Lower lobe of right lung (tissue), 2 donors: ENCODE measurements around the gene TSTD1. TPM values are rescaled to one million over a fixed set of nuclear protein-coding genes. Genes with fewer than 3 reads are reported as not detected.

Experiments used
- ATAC-seq, 2 donors: fragments of 200-7000 bp; cut with Tn5 transposase; one replicate each; pipeline ENCODE4 v1.9.1; 2020 to 2022; ENCODE audit warnings: mild to moderate bottlenecking in 2 of 2, moderate library complexity in 2 of 2
- DNase-seq: peaks from one replicate; pipeline ENCODE4 v3.0.0-alpha.2; 2020
- H3K27ac ChIP-seq: fragments of 200-600 bp; one replicate; pipeline ENCODE4 v1.8.0; 2022
- H3K27me3 ChIP-seq: fragments of 200-600 bp; one replicate; pipeline ENCODE4 v1.8.0; 2022; ENCODE audit warnings: low read depth
- H3K36me3 ChIP-seq: fragments of 200-600 bp; one replicate; pipeline ENCODE4 v1.8.0; 2022; ENCODE audit warnings: mild to moderate bottlenecking
- H3K4me1 ChIP-seq: fragments of 200-600 bp; one replicate; pipeline ENCODE4 v1.8.0; 2022
- H3K4me3 ChIP-seq: fragments of 200-600 bp; one replicate; pipeline ENCODE4 v1.8.0; 2022; ENCODE audit warnings: mild to moderate bottlenecking
- H3K9me3 ChIP-seq: fragments of 200-600 bp; one replicate; pipeline ENCODE4 v1.8.0; 2022
- CTCF ChIP-seq: fragments of 200-600 bp; IDR thresholded peaks from one replicate; pipeline ENCODE4 v1.8.0; 2022; ENCODE audit warnings: antibody characterized with exemption, mild to moderate bottlenecking
- intact Hi-C: fragments of 100-400 bp; cut with DNase I; formaldehyde crosslinking; loops from one replicate; pipeline ENCODE4 v1.11.0; 2022
- total RNA-seq: library from RNA; stranded (reverse); fragmentation: NEBNext Ultra II Directional; extraction: Animal tissue kit (Norgen Biotek cat#: 25700); gene quantifications from one replicate; pipeline ENCODE4 v1.2.1, GENCODE V29; 2021
- donor health status: DM: no; HTN: yes; CAD: no; lungs with severe emphysema.

The TSTD1 gene
- total RNA-seq, 1 donor from 2014 or later = 63.2 TPM

- no peak for ATAC-seq
- Histone ChIP-seq H3K4me1 (peaks cover 6% of the 10 kb centered on the region), H3K27ac (no peak overlapping the region), H3K9me3 (no peaks in the 10 kb centered on the region), H3K27me3 (no peaks in the 10 kb centered on the region), H3K36me3 (peaks cover 10% of the 10 kb centered on the region), H3K4me3 (no peak overlapping the region)
- no peak for DNase-seq
- intact Hi-C loops = no loop called here
- no peak for TF ChIP-seq CTCF
These were observed 38.7 kb upstream of the TSTD1 start for GRCh38 chr1:161077426-161077825.

GRCh38 chr1:161076410-161076809, 37.6 kb upstream of the TSTD1 start:
- intact Hi-C loops = no loop called here
- Histone ChIP-seq H3K4me3 (no peak overlapping the region), H3K36me3 (peaks cover 10% of the 10 kb centered on the region), H3K4me1 (peaks cover 6% of the 10 kb centered on the region), H3K27ac (no peak overlapping the region), H3K9me3 (no peaks in the 10 kb centered on the region), H3K27me3 (no peaks in the 10 kb centered on the region)
- DNase-seq (no peak), ATAC-seq (no peak)
- no peak for TF ChIP-seq CTCF

GRCh38 chr1:161074676-161075368, 36.1 kb upstream of the TSTD1 start:
- H3K27ac ChIP-seq = no peak overlapping the region

GRCh38 chr1:161073474-161074121, 34.8 kb upstream of the TSTD1 start:
- no peak overlapping the region for H3K27ac ChIP-seq
- H3K9me3 ChIP-seq = no peaks in the 10 kb centered on the region
- ATAC-seq (no peak), DNase-seq (no peak)
- no peak overlapping the region for H3K4me3 ChIP-seq
- no peaks in the 10 kb centered on the region for H3K4me1 ChIP-seq
- intact Hi-C loops = no loop called here
- no peak for TF ChIP-seq CTCF
- H3K36me3 ChIP-seq = peaks cover 10% of the 10 kb centered on the region
- no peaks in the 10 kb centered on the region for H3K27me3 ChIP-seq

More at GRCh38 chr1:161074676-161075368, 36.1 kb upstream of the TSTD1 start:
- ATAC-seq = no peak
- no peaks in the 10 kb centered on the region for H3K27me3 ChIP-seq
- H3K4me1 ChIP-seq = no peaks in the 10 kb centered on the region
- H3K4me3 ChIP-seq = no peak overlapping the region
- no peak for DNase-seq
- H3K9me3 ChIP-seq = no peaks in the 10 kb centered on the region
- no peak for TF ChIP-seq CTCF
- intact Hi-C loops = no loop called here
- peaks cover 10% of the 10 kb centered on the region for H3K36me3 ChIP-seq

GRCh38 chr1:161072751-161073449, 34.1 kb upstream of the TSTD1 start:
- no peak overlapping the region for H3K4me3 ChIP-seq

More at GRCh38 chr1:161072751-161073449, 34.1 kb upstream of the TSTD1 start:
- H3K36me3 ChIP-seq = peaks cover 10% of the 10 kb centered on the region
- H3K4me1 ChIP-seq = no peaks in the 10 kb centered on the region
- H3K27me3 ChIP-seq = no peaks in the 10 kb centered on the region
- H3K27ac ChIP-seq = no peak overlapping the region
- ATAC-seq (no peak), DNase-seq (no peak)
- H3K9me3 ChIP-seq = no peaks in the 10 kb centered on the region
- intact Hi-C loops = no loop called here
- TF ChIP-seq CTCF = no peak
